Measurements from ENCODE around the gene TECRL.

Gene TECRL

DNA sequence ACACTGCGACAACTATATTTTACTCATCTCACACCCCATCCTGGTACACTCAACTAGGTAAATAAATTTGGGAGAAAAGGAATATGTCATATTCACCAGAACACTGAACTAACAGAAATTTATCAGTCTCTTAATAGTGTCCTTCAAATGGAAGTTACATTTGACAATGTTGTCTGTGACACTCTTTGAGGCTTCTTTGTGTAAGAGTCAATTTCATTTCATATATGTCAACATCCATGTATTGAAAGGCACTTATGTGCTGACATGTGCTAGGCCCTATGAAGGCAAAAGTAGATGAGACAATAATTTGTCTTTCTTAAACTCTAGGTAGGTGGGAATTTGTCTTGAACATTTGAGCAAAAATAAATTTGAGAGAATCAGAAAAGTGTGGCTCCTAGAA is 82.0 kb downstream of the TECRL start:
- DNase-seq (ENCODE audit: low read depth): no peak

DNA sequence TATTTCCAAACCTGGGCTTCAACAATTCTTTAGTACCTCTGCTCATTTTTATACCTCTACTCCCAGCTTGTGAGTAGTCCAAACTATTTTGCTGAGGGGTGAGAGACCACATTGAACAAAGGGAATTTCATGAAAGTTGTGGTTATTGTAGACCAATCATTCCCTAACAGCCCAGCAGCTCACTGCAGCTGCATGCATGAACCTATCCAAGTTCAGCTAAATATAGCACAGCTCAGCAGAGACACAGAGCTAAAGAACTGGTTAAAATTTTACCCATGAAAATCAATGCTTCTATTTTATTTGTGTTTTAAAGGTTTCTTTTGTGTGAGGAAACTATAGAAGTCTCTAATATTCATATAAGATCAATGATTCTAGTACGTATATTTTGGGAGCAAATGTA is 82.7 kb downstream of the TECRL start:
- no peak for DNase-seq (ENCODE audit: low read depth)

DNA sequence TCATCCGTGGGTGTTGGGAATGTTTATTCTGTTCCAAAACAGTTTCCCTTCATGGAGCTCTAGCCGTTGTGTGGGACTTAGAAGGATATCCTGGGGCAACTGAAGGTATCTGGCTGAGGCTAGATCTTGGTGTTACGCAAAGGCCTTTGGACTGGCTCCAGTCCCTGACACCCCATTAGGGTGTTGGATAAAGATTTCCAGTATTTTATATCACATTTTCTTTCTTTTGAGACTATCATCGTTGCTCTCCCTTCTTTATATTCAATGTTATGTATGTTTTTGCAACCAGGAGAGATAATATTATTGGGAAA is 103.0 kb downstream of the TECRL start:
- no peak for DNase-seq (ENCODE audit: low read depth)

DNA sequence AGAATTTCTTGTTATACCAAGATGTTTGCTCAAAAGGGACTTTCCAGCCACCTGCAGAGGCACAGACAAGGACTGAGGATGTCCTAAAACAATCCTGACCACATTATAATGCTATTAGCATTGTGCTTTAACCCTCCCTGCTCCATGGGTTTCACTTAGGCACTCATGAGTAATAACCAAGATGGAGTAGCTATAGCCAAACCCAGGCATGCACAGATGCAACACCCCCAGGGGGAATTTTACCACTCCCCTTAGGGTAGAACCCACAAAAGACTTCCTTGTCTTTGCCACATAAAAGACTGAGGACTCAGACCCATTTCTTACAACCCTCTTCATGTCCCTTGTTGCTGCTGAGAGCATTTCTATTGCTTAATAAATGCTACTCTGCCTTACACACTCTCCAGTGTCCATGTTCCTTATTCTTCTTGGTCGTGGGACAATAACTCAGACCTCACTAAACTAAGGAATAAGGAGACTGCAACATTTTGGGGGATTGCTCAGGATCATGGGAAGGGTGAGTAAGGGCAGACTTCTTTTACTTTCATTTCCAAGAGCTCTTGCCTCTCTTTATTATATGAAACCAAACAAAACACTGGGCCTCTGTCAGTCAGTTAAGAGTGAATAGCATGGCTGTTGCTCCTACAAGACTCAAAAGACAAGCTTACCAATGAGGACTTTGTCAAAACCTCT is 103.5 kb downstream of the TECRL start:
- DNase-seq (ENCODE audit: low read depth): no peak

DNA sequence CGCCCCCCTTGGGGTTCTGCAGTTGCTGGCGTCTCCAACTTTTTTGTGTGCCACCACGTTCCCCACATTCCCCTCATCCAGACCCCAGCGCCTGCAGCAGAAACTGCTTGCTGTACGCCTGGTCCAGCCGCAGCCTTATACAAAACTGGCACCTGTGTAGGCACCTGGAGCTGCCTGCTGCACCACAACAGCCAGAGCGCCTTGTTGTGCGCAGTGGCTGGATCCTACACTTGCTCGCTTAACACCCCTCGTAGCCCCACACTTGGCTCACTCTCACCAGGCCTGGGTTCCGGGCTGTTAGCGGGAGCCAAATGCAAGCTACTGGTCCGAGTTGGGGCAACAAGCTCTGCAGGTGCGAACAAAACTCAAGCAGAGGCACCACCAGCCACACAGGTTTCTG is 136.8 kb downstream of the TECRL start:
- DNase-seq (ENCODE audit: low read depth): no peak

DNA sequence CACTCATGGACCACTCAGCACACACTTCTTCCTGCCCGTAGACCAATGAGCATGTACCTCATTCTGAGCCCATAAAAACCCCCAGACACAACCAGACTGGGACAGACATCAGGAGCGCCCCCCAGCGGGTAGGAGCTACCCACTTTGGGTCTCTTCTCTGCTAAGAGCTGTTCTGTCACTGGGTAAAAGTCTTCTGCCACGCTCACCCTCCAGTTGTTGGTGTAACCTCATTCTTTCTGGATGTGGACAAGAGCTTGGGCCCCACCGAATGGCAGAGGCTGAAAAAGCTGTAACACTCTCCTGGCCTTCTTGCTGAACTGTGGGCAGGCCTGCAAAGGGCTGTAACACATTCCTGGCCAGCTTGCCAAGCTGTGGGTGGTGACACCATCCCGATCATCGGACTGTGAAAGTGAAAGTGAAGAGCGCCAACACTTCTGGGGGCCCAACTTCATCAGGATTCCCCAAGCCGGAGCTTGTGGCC is 137.6 kb downstream of the TECRL start:
- no peak for DNase-seq (ENCODE audit: low read depth)

DNA sequence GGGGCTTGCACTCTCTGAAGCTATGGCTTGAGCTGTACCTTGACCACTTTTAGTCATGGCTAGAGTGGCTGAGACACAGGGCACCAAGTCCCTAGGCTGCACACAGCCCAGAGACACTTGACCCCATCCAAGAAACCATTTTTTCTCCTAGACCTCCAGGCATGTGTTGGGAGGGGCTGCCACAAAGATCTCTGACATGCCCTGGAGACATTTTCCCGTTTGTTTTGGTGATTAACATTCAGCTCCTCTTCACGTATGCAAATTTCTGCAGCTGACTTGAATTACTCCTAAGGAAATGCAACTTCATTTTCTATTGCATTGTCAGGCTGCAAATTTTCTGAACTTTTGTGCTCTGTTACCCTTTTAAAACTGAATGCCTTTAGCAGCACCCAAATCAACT is 142.6 kb downstream of the TECRL start:
- no peak for DNase-seq (ENCODE audit: low read depth)

DNA sequence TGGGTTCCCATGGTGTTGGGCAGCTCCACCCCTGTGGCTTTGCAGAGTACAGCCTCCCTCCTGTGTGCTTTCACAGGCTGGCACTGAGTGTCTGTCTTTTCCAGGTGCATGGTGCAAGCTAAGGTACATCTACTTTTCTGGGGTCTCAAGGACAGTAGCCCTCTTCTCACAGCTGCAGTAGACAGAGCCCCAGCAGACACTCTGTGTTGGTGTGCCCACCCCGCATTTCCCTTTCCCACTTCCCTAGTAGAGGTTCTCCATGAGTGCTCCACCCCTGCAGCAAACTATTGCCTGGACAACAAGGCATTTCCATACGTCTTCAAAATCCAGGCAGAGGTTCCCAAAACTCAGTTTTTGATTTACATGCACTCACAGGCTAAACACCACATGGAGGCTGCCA is 143.0 kb downstream of the TECRL start:
- DNase-seq (ENCODE audit: low read depth): no peak

DNA sequence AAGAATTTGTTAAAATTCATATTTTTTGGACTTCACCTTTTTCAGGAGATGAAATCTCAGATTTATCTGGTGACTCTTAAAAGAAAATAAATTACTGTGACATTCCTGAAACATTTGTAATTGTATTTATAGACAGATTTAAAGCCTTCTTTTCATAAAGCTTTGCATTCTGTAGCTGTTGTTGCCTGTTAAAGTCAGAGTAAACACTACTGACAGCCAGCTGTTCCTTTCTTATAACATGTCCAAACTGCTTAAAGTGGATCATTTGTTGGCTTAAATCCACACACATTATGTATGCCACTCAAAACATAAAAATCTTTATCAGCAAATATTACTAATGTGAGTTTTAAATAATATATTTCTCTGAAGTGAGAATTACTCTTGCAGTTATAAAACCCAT is 157.5 kb downstream of the TECRL start:
- no peak for DNase-seq (ENCODE audit: low read depth)

DNA sequence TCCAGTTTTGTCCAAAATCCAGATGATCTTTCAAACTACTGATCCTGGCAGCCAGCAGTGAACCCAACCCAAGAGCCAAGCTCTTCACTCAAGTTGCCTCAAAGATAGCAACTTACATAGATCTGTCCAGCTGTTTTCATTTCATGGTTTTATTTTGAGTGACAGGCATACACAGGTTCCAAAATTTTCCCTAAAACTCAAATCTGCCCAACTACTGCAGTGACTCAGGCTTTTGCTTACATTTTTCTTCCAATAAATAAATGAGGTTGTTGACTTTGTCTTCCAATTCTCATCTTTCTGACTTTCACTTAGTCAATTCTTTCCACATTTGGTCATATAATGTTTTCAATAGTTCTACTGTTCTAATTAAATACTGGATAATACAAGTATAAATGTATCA is 158.8 kb downstream of the TECRL start:
- no peak for DNase-seq (ENCODE audit: low read depth)

DNA sequence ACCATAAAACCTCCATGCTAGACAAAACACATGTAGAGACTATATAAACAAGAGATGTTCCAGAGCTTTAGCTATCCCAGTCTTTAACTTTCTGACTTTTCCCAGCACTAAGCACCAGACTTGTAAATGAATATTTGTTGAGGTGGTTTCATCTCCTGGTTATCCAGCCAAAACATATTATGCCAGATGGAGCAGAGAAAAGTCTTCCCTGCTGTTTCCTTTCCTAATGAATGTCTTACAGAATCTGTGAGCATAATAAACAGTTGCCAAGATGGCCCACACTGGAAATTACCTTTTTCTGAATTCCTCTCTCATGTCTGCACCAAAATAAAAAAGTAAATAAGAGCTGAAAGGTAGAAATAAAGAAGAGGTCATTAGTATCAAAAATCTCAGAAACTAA is 159.2 kb downstream of the TECRL start:
- DNase-seq (ENCODE audit: low read depth): no peak

DNA sequence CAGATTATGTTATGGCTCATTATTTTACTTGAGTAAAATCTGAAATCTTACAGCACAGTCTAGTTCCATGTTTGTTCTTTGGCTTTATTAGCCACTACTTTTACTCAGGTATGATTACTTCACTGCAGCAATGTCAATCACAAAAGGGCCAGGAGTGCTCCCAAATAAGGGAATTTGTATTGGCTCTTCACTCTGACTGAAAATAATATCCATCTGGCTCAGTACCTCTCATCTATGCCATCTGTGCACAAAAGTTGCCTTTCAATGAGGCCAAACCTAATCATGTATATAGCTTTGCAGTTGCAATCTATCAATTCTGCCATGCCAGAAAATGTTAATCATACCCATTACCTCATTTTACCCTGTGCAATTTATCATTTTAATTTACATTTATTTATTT is 161.1 kb downstream of the TECRL start:
- no peak for DNase-seq (ENCODE audit: low read depth)

DNA sequence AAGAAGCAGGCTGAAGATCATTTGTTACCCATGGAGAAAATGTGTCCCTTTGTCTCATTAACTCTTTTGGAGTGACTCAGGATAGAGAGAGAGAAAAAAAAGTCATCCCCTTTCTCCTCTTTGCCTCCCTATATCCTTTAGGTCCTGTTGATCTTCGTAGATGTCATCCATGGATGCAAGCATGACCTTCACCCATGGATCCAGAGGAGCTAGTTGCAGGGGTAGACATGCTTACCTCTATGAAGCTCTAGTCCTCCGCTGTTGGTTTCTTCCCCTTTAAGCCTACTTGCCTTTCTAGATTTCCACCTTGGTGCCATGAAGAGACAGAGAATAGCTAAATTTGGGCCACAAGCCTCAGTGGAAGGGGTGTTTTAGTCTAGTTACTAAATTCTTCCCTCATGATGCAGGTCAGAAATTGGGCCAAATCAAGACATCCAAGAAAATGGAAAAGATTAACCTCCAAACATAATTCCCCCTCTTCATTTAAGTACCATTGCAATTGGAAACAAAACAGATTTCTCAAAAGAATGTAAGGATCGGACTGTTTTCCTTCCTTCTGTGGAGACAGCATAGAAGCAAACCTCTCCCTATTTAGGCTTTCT is 178.4 kb downstream of the TECRL start:
- no peak for DNase-seq (ENCODE audit: low read depth)
